Activated naive CD4-positive, alpha-beta T cell treated with Interleukin-2 at 50 U/mL for 16 hours (primary cell): ENCODE results near the gene ZFYVE21.
"Not testable (repeated sequence)": the region's sequence is repeated elsewhere in the genome, so short reads cannot be mapped to it uniquely, and the experiment has no call there.

Experiments used
- DNase-seq: peaks from one replicate; pipeline ENCODE4 v3.0.0-alpha.2; 2020

The ZFYVE21 gene

DNA sequence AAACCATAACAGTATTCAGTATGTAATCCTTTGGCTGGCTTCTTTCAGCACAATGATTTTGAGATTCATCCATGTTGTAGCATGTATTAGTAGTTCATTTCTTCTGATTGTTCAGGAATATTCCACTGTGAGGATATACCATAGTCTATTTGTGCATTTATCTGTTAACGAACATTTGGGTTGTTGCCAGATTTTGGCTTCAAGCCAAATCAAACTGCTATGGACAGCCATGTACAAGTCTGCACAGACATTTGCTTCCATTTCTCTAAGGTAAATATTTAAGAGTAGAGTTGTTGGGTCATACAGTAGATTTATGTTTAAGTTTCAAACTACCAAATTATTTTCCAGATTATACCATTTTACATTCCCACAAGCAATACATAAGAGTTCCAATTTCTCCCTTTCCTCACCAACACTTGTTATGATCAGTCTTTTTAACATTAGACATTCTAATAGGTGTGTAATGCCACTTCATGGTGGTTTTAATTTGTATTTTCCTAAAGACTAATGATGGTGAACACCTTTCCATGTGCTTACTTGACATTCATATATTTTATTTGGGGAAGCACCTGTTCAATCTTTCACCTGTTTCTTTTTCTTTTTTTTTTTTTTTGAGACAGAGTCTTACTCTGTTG lies 56.6 kb downstream of the ZFYVE21 start:
- DNase-seq: no peak

DNA sequence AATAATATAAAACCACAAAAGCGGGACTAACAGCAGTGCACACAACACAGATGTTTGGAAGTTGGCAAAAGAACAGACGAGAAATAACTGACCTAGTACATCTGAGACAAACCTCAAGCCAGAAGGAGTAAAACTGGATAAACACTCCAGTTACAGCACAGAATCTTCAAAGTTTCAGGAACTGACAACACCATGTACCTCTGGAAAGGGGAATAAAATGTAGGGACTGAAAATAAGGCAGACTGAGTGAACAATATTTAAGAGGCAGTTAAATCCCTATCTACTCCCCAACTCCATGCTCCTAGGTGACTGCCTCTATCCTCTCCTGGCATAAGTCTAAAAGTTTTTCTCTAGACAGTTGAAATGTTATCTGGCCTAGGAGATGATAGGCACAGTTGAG lies 57.9 kb downstream of the ZFYVE21 start:
- no peak for DNase-seq

DNA sequence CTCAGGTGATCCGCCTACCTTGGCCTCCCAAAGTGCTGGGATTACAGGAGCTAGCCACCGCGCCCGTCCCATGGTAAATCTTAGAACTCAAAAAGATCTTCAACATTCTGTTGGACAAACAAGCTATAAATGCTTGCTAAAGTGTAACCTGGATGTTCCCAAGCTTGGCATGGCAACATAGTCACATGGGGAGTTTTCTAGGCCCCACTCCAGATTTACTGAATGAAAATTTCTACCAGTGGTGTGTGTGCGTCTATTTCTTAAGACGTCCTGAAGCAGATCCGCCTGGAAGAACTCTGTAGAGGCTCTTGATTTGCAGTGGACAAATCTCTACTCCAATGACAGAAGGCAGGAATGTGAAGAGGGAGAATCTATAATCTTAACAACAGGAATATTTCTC lies 59.9 kb downstream of the ZFYVE21 start:
- DNase-seq: no peak

DNA sequence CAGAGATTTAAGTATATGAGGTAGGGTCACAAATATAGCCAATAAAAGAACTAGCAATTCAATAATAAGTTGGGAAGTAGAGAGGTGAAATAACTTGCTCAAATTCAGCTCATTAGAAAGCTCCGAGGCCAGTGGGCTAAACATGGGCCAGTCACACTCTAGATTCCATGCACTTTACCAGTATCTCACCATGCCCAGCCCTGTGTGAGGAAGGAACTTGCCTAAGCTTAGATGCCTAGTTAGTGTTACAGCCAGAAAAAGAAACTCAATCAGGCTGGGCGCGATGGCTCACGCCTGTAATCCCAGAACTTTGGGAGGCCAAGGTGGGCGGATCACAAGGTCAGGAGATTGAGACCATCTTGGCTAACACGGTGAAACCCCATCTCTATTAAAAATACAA lies 60.7 kb downstream of the ZFYVE21 start:
- DNase-seq: not testable (repeated sequence)

DNA sequence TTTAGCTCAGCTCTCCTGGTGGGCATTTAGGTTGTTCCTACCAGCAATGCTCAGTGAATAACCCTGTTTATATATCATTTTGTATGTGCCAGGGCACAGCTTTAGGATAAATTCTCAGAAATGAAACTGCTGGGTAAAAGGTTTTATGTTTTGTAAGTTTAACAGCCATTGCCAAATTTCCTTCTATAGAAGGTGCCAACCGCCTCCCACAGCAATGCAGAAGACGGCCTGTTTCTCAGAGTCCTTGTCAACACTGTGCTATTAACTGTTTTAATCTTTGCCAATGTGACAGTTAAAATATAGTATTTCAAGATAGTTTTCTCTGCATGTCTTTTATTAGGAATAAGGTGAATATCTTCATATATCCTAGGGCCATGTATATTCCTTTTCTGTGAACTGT lies 66.8 kb downstream of the ZFYVE21 start:
- no peak for DNase-seq
